T-cell (primary cell): ENCODE data around the gene GLMN. TPM values are rescaled to one million over a fixed set of nuclear protein-coding genes. Genes with fewer than 3 reads are reported as not detected.
"Not testable (repeated sequence)": the region's sequence is repeated elsewhere in the genome, so short reads cannot be mapped to it uniquely, and the experiment has no call there.

Source experiments
- ATAC-seq, 4 experiments: fragments of 200-7000 bp in 3 of 4; fragments of 150-1000 bp in 1 of 4; cut with Tn5 transposase; replicated peaks in 1 of 4; 1 replicate in 3 of 4; 2 replicates in 1 of 4; pipeline ENCODE4 v1.10.0; 2021; ENCODE audit warnings: moderate library complexity in 3 of 4, mild to moderate bottlenecking in 2 of 4, moderate number of reproducible peaks in 1 of 4
- CTCF ChIA-PET, 2 donors: fragments of 300-600 bp; sonication (Branson Sonifier 250); formaldehyde crosslinking; loops; one replicate each; lab custom pipeline; 2022; ENCODE audit warnings: antibody characterized with exemption in 2 of 2; lab: Charles Lee
- POLR2A ChIA-PET, 2 donors: fragments of 300-600 bp; sonication (Branson Sonifier 250); formaldehyde crosslinking; loops; one replicate each; lab custom pipeline; 2022; ENCODE audit warnings: antibody characterized with exemption in 2 of 2; lab: Charles Lee
- DNase-seq, 35 experiments: peaks; one replicate each; pipeline versions ENCODE4 v3.0.0 to v3.0.0-alpha.2; 2013 to 2023
- H3K27ac ChIP-seq: one replicate; pipeline ENCODE4 v1.5.1; 2013; ENCODE audit warnings: low read length
- H3K27me3 ChIP-seq, 2 experiments: replicated peaks in 1 of 2; 1 replicate in 1 of 2; 2 replicates in 1 of 2; pipeline versions ENCODE4 v1.6.1 to v1.7.0; 2013; ENCODE audit warnings: low read length in 1 of 2, mixed read lengths in 1 of 2; ENCODE audit not compliant: control insufficient read depth in 2 of 2, insufficient read depth in 2 of 2; ENCODE audit errors: extremely low read depth in 1 of 2
- H3K36me3 ChIP-seq, 2 donors: 1 replicate in 1 of 2; 2 replicates in 1 of 2; pipeline versions ENCODE4 v1.6.1 to v1.7.0; 2013; ENCODE audit warnings: low read length in 1 of 2; ENCODE audit not compliant: control insufficient read depth in 2 of 2, insufficient read depth in 1 of 2; ENCODE audit errors: extremely low read depth in 1 of 2
- H3K4me1 ChIP-seq, 2 experiments: 1 replicate in 1 of 2; 2 replicates in 1 of 2; pipeline versions ENCODE4 v1.6.1 to v1.7.0; 2013; ENCODE audit warnings: low read length in 2 of 2, mixed read lengths in 1 of 2; ENCODE audit not compliant: insufficient read depth in 2 of 2, control insufficient read depth in 1 of 2; ENCODE audit errors: extremely low read depth in 1 of 2
- H3K4me3 ChIP-seq, 2 donors: 1 replicate in 1 of 2; 2 replicates in 1 of 2; pipeline versions ENCODE4 v1.5.1 to v1.7.0; 2013; ENCODE audit warnings: mild to moderate bottlenecking in 2 of 2, low read length in 1 of 2, moderate library complexity in 1 of 2; ENCODE audit not compliant: control insufficient read depth in 1 of 2; ENCODE audit errors: extremely low read depth in 1 of 2
- H3K9me3 ChIP-seq: 2 replicates; pipeline ENCODE4 v1.7.0; 2013
- H3K27ac Mint-ChIP-seq, 2 donors: one replicate each; pipeline ENCODE4 v1.8.0; 2020 to 2021; ENCODE audit warnings: mild to moderate bottlenecking in 2 of 2, mixed read lengths in 2 of 2
- H3K27me3 Mint-ChIP-seq, 2 donors: one replicate each; pipeline ENCODE4 v1.8.0; 2021 to 2022; ENCODE audit warnings: mixed read lengths in 2 of 2
- H3K36me3 Mint-ChIP-seq: one replicate; pipeline ENCODE4 v1.8.0; 2021; ENCODE audit warnings: mixed read lengths
- H3K4me1 Mint-ChIP-seq, 3 donors: one replicate each; pipeline ENCODE4 v1.8.0; 2020 to 2022; ENCODE audit warnings: mixed read lengths in 3 of 3, mild to moderate bottlenecking in 1 of 3
- H3K4me3 Mint-ChIP-seq, 3 donors: one replicate each; pipeline ENCODE4 v1.8.0; 2020 to 2022; ENCODE audit warnings: mild to moderate bottlenecking in 3 of 3, mixed read lengths in 3 of 3, moderate library complexity in 3 of 3
- H3K9me3 Mint-ChIP-seq, 3 donors: one replicate each; pipeline ENCODE4 v1.8.0; 2020 to 2022; ENCODE audit warnings: mixed read lengths in 3 of 3
- WGBS: methylation state at CpG from one replicate; pipeline ENCODE4 v1.1.5; 2013; ENCODE audit warnings: missing lambda C conversion rate; ENCODE audit not compliant: insufficient coverage; 5-methylcytosine and 5-hydroxymethylcytosine counted together
- total RNA-seq, 35 experiments: library from RNA in 6 of 35; stranded (reverse) in 6 of 35; fragments of 120-200 nt in 1 of 35; gene quantifications; one replicate each; pipeline versions ENCODE4 v1.2.1 to v1.2.4 and lab custom pipeline; 2013 to 2026

Gene GLMN
- total RNA-seq, 5 donors from 2014 or later (not counting 1 experiment from before 2014, with no cell fraction given), result 9.8 to 15.0 (median 11.1) TPM

DNA sequence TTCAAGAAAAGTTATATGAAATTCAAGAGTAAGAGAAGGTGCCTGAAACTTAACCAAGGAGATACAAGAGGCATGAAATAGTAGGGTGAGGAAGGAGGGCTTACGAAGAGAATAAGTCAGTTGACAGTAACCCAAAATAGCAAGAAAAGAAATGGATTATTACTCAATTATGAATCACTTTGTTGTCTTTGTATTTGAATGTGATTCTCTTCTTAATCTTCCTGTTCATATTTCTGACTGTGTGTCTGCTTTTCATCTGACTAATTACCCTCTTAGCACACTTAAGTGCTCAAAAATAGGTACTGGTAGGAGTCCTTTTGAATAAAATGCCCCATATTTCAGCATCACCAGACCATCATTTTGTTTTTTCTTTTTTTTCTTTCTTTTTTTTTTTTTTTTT, 39.4 kb downstream of the GLMN start:
- H3K4me1 Mint-ChIP-seq, result no peaks in the 10 kb centered on the region
- no CpG with 5 or more reads among the region's 1 CpG for WGBS
- no peaks in the 10 kb centered on the region for H3K27me3 Mint-ChIP-seq
- ChIA-PET POLR2A (no interaction called here), CTCF (interaction anchor here in 1 of 2 donors (0.7 kb wide), 1 partner anchor 175 kb away, joined by 3 read pairs; no protein-coding TSS in a partner anchor)
- DNase-seq (no peak), ATAC-seq (no peak)
- H3K9me3 Mint-ChIP-seq, result peaks cover 8 to 15% (median 10%) of the 10 kb centered on the region in 3 donors
- Histone ChIP-seq H3K4me1 (no peaks in the 10 kb centered on the region), H3K27me3 (no peaks in the 10 kb centered on the region), H3K4me3 (no peak overlapping the region), H3K36me3 (peaks cover 3 to 43% of the 10 kb centered on the region in 2 donors), H3K27ac (no peak overlapping the region), H3K9me3 (no peaks in the 10 kb centered on the region)
- H3K36me3 Mint-ChIP-seq, result peaks cover 89% of the 10 kb centered on the region
- H3K4me3 Mint-ChIP-seq, result no peak overlapping the region
- H3K27ac Mint-ChIP-seq, result no peak overlapping the region

DNA sequence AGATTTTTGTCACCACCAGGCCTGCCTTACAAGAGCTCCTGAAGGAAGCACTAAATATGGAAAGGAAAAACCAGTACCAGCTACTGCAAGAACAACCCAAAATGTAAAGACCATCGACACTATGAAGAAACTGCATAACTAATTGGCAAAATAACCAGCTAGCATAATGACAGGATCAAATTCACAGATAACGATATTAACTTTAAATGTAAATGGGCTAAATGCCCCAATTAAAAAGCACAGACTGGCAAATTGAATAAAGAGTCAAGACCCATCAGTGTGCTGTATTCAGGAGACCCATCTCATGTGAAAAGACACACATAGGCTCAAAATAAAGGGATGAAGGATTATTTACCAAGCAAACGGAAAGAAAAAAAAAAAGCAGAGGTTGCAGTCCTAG, 44.1 kb downstream of the GLMN start:
- H3K27ac ChIP-seq, H3K27me3 ChIP-seq, H3K27ac Mint-ChIP-seq, H3K4me3 Mint-ChIP-seq, H3K9me3 ChIP-seq, H3K4me1 Mint-ChIP-seq, H3K4me3 ChIP-seq, H3K27me3 Mint-ChIP-seq, DNase-seq, ATAC-seq, CTCF ChIA-PET, H3K4me1 ChIP-seq: not testable (repeated sequence)
- peaks cover 6 to 30% of the 10 kb centered on the region in 2 donors for H3K36me3 ChIP-seq
- POLR2A ChIA-PET, result interaction anchor here in 1 of 2 donors (0.7 kb wide), 1 partner anchor 130 kb away, joined by 4 read pairs; no protein-coding TSS in a partner anchor
- Mint-ChIP-seq H3K9me3 (peaks cover 10 to 23% (median 12%) of the 10 kb centered on the region in 3 donors), H3K36me3 (peaks cover 69% of the 10 kb centered on the region)
- WGBS, result no CpG with 5 or more reads among the region's 3 CpGs

DNA sequence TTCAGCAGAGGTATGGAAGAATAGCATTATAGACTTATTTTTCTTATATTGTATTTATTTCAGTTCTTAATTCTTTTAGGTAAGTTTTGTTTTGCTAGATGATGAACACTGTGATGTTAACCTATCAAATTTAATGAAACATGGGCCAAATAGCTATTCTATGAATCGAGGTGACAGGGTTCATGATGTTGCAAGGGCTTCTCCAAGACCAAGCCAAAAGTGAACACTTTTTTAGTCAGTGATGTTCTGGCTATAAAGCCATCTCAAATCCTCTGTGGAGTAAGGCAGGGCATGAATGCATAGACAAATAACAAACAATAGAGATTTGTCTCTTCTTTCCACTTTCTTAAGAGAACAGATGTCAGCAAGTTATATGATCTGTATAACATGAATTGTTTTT, 54.4 kb downstream of the GLMN start:
- WGBS, result no CpG with 5 or more reads among the region's 1 CpG
- ATAC-seq, result no peak
- Mint-ChIP-seq H3K27ac (no peak overlapping the region), H3K27me3 (no peaks in the 10 kb centered on the region), H3K36me3 (peaks cover 12% of the 10 kb centered on the region), H3K4me3 (no peak overlapping the region), H3K9me3 (no peaks in the 10 kb centered on the region), H3K4me1 (no peaks in the 10 kb centered on the region)
- ChIA-PET CTCF (interaction anchor here in 1 of 2 donors (0.6 kb wide), 1 partner anchor 44 kb away, joined by 3 read pairs; no protein-coding TSS in a partner anchor), POLR2A (no interaction called here)
- Histone ChIP-seq H3K36me3 (peaks cover 0 to 5% of the 10 kb centered on the region in 2 donors), H3K4me1 (no peaks in the 10 kb centered on the region), H3K27ac (no peak overlapping the region), H3K4me3 (no peak overlapping the region), H3K27me3 (no peaks in the 10 kb centered on the region), H3K9me3 (no peaks in the 10 kb centered on the region)
- no peak for DNase-seq

DNA sequence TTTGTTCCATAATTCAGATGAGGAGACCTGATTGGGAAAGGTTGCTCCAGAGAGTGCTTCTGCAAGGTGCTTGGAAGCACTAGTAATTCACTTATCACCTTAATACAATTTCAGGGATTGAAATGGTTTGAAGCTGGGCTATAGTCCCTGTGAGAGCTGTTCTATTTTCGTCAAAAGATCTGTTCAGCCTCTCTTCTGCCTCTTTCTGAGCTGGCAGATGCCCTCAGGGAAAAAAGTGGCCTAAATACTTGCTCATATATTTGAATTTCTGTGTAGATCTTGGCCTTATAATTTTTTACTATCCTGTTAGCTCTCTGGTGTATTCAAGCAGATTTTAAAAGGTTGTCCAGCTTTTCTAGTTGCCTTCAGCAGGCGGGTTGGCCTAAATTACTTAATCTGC, 58.8 kb downstream of the GLMN start:
- Histone ChIP-seq H3K4me1 (no peaks in the 10 kb centered on the region), H3K9me3 (no peaks in the 10 kb centered on the region), H3K36me3 (no peaks in the 10 kb centered on the region), H3K27me3 (peaks cover 0 to 4% of the 10 kb centered on the region in 2 experiments), H3K4me3 (no peak overlapping the region), H3K27ac (no peak overlapping the region)
- H3K9me3 Mint-ChIP-seq, result no peaks in the 10 kb centered on the region
- H3K4me1 Mint-ChIP-seq, result no peaks in the 10 kb centered on the region
- no peak overlapping the region for H3K4me3 Mint-ChIP-seq
- H3K36me3 Mint-ChIP-seq, result no peaks in the 10 kb centered on the region
- POLR2A ChIA-PET, result no interaction called here
- H3K27me3 Mint-ChIP-seq, result peaks cover 7 to 19% of the 10 kb centered on the region in 2 donors
- WGBS, result no CpG with 5 or more reads among the region's 2 CpGs
- CTCF ChIA-PET, result no interaction called here
- ATAC-seq, result no peak
- no peak for DNase-seq
- no peak overlapping the region for H3K27ac Mint-ChIP-seq

DNA sequence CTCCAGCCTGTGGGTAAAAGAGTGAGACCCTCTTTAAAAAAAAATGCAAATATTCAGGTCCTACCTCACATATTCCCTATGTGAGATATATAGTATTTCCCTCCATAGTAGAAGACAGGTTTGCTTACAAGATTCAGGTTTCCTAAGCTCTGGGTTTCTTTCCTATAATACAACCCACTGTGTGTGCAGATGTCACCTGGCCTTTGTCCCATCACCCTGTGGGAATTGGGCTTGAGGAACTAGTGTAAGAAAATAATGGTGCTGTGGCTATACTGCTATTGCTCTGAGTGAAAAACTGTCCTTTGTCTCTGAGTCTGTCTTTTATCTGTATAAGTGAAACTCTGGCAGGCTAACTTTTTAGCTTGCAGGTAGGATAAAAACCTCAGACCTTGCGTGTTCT, 68.1 kb downstream of the GLMN start:
- POLR2A ChIA-PET, result interaction anchor here (0.5 to 0.6 kb wide), 2 partner anchors 380 to 472 kb away, joined by 3 read pairs; no protein-coding TSS in a partner anchor
- ATAC-seq (no peak), DNase-seq (no peak)
- Histone ChIP-seq H3K27me3 (no peaks in the 10 kb centered on the region), H3K4me3 (no peak overlapping the region), H3K9me3 (no peaks in the 10 kb centered on the region), H3K4me1 (no peaks in the 10 kb centered on the region), H3K27ac (no peak overlapping the region), H3K36me3 (no peaks in the 10 kb centered on the region)
- Mint-ChIP-seq H3K27ac (no peak overlapping the region), H3K36me3 (no peaks in the 10 kb centered on the region), H3K4me3 (no peak overlapping the region), H3K4me1 (no peaks in the 10 kb centered on the region), H3K9me3 (no peaks in the 10 kb centered on the region), H3K27me3 (peaks cover 0 to 10% of the 10 kb centered on the region in 2 donors)
- WGBS, result no CpG with 5 or more reads among the region's 1 CpG
- CTCF ChIA-PET, result interaction anchor here in 1 of 2 donors (0.5 kb wide), 1 partner anchor 102 kb away, joined by 5 read pairs; no protein-coding TSS in a partner anchor

DNA sequence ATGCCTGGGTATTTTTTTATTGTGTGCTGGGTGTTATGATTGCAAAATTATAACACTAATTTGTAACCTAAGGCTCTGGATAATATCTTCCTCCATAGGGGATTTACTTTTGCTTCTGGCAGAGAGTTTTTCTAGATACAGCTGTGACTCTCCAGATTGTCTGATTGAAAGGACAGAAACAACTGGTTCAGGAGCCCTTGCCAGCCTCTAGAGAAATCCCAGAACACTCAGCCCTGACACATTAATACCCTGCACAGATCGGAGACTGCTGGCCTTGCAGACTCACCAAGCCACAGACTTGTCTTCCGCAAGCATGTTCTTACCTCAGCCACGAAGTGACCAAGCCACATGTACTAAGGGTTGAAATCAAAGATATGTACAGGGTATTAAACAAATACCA, 70.4 kb downstream of the GLMN start:
- Histone ChIP-seq H3K4me3 (no peak overlapping the region), H3K27ac (no peak overlapping the region), H3K36me3 (no peaks in the 10 kb centered on the region), H3K27me3 (no peaks in the 10 kb centered on the region), H3K4me1 (no peaks in the 10 kb centered on the region), H3K9me3 (no peaks in the 10 kb centered on the region)
- Mint-ChIP-seq H3K36me3 (no peaks in the 10 kb centered on the region), H3K27me3 (peaks cover 0 to 9% of the 10 kb centered on the region in 2 donors), H3K27ac (no peak overlapping the region), H3K9me3 (no peaks in the 10 kb centered on the region), H3K4me3 (no peak overlapping the region), H3K4me1 (no peaks in the 10 kb centered on the region)
- ChIA-PET CTCF (no interaction called here), POLR2A (no interaction called here)
- ATAC-seq (no peak), DNase-seq (no peak)
- no CpG with 5 or more reads among the region's 3 CpGs for WGBS
